ENCODE results near the gene DNAAF2. TPM values are rescaled to one million over a fixed set of nuclear protein-coding genes. Genes with fewer than 3 reads are reported as not detected.

The DNAAF2 gene
- total and polyA plus RNA-seq, 2 of the 13 experiments (the other 11 are each of a cell fraction or from before 2014, with no cell fraction given): 6.1 to 13.6 TPM

DNA sequence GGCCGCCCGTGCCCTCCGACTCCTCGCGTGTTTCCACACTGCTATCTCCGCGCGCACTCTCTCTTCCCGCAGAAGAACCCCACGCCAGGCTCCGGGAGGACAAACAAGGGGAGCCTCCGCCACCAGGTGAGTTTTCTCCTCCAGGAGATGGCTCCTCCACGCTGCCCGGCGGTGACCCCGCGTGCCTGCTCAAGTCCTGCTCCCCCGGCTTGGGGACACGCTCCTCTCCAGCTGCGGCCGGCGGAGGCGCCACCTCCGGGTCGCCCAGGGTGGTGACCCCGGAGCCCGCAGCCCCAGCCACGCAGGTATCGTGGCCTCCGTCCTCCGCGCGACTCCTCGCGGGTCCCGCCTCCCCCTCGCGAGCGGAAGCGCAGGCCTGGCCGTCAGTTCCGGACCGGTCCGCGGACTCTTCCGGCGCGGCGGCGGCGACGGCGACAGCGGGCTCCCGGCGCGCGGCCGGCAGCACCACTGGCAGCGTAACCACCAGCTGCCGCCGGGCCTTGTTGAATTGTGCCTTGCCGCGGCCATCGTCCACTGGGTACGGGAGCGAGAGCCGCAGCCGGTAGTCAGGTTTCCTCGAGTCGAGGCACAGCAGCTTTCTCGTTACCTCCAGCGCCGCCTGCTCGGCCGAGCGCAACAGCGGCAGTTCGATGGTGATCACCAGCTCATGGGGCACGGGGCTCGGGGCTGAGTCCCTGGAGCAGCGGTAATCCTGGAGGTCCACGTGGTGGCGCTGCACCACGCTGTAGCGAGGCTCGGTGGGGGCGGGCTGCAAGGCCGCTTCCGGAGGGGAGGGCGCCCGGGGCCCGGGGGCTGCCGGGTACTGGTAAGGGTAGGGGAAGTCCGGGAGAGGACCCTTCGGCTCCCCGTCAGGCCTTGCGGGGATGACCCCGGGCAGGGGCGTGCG lies 1.2 kb downstream of the DNAAF2 start (continued):
- TF ChIP-seq HINFP (CRISPR knock-in tag; IDR thresholded peaks at IDR 0.05; ENCODE audit: low read depth) (peak; percentile 25; the same call in 1 of the 2 replicates), RAD21 (CRISPR knock-in tag; IDR thresholded peaks at IDR 0.05) (peak; percentile 93), ZNF510 (CRISPR knock-in tag; IDR thresholded peaks at IDR 0.05; ENCODE audit: low read depth) (peak; percentile 54; the same call in 1 of the 2 replicates), ZBTB7A (CRISPR knock-in tag; IDR thresholded peaks at IDR 0.05) (peak; percentile 91), ZKSCAN1 (IDR thresholded peaks at IDR 0.05; ENCODE audit: low read length) (no peak), ZNF558 (CRISPR knock-in tag; IDR thresholded peaks at IDR 0.05; ENCODE audit: borderline replicate concordance) (no peak; the same call in 1 of the 2 replicates), LCORL (IDR thresholded peaks at IDR 0.05) (no peak), LCORL (CRISPR knock-in tag; IDR thresholded peaks at IDR 0.05) (peak; percentile 56; the same call in 1 of the 2 replicates)
- TF ChIP-seq, protein P1, sequence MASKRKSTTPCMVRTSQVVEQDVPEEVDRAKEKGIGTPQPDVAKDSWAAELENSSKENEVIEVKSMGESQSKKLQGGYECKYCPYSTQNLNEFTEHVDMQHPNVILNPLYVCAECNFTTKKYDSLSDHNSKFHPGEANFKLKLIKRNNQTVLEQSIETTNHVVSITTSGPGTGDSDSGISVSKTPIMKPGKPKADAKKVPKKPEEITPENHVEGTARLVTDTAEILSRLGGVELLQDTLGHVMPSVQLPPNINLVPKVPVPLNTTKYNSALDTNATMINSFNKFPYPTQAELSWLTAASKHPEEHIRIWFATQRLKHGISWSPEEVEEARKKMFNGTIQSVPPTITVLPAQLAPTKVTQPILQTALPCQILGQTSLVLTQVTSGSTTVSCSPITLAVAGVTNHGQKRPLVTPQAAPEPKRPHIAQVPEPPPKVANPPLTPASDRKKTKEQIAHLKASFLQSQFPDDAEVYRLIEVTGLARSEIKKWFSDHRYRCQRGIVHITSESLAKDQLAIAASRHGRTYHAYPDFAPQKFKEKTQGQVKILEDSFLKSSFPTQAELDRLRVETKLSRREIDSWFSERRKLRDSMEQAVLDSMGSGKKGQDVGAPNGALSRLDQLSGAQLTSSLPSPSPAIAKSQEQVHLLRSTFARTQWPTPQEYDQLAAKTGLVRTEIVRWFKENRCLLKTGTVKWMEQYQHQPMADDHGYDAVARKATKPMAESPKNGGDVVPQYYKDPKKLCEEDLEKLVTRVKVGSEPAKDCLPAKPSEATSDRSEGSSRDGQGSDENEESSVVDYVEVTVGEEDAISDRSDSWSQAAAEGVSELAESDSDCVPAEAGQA (IDR thresholded peaks at IDR 0.05; ENCODE audit: low read depth): no peak; the same call in 1 of the 2 replicates
- TF ChIP-seq, protein P1 (CRISPR knock-in tag; IDR thresholded peaks at IDR 0.05; ENCODE audit: borderline replicate concordance): no peak
- TF ChIP-seq, protein P2, sequence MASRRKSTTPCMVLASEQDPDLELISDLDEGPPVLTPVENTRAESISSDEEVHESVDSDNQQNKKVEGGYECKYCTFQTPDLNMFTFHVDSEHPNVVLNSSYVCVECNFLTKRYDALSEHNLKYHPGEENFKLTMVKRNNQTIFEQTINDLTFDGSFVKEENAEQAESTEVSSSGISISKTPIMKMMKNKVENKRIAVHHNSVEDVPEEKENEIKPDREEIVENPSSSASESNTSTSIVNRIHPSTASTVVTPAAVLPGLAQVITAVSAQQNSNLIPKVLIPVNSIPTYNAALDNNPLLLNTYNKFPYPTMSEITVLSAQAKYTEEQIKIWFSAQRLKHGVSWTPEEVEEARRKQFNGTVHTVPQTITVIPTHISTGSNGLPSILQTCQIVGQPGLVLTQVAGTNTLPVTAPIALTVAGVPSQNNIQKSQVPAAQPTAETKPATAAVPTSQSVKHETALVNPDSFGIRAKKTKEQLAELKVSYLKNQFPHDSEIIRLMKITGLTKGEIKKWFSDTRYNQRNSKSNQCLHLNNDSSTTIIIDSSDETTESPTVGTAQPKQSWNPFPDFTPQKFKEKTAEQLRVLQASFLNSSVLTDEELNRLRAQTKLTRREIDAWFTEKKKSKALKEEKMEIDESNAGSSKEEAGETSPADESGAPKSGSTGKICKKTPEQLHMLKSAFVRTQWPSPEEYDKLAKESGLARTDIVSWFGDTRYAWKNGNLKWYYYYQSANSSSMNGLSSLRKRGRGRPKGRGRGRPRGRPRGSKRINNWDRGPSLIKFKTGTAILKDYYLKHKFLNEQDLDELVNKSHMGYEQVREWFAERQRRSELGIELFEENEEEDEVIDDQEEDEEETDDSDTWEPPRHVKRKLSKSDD (CRISPR knock-in tag; IDR thresholded peaks at IDR 0.05; ENCODE audit: low read depth): peak; percentile 86; the same call in 1 of the 2 replicates
- TF ChIP-seq, protein P3, sequence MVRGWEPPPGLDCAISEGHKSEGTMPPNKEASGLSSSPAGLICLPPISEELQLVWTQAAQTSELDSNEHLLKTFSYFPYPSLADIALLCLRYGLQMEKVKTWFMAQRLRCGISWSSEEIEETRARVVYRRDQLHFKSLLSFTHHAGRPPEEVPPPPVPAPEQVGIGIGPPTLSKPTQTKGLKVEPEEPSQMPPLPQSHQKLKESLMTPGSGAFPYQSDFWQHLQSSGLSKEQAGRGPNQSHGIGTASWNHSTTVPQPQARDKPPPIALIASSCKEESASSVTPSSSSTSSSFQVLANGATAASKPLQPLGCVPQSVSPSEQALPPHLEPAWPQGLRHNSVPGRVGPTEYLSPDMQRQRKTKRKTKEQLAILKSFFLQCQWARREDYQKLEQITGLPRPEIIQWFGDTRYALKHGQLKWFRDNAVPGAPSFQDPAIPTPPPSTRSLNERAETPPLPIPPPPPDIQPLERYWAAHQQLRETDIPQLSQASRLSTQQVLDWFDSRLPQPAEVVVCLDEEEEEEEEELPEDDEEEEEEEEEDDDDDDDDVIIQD (CRISPR knock-in tag; IDR thresholded peaks at IDR 0.05; ENCODE audit: low read depth): no peak
- TF ChIP-seq, protein P4, sequence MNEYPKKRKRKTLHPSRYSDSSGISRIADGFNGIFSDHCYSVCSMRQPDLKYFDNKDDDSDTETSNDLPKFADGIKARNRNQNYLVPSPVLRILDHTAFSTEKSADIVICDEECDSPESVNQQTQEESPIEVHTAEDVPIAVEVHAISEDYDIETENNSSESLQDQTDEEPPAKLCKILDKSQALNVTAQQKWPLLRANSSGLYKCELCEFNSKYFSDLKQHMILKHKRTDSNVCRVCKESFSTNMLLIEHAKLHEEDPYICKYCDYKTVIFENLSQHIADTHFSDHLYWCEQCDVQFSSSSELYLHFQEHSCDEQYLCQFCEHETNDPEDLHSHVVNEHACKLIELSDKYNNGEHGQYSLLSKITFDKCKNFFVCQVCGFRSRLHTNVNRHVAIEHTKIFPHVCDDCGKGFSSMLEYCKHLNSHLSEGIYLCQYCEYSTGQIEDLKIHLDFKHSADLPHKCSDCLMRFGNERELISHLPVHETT (CRISPR knock-in tag; conservative IDR thresholded peaks at IDR 0.05): peak; percentile 85
